Nephron progenitor cell (in vitro differentiated cells): ENCODE results near the gene EP300.

Experiments used
- DNase-seq: peaks from one replicate; pipeline ENCODE4 v3.0.0; 2021
- H3K27ac Mint-ChIP-seq: 2 replicates; pipeline ENCODE4 v1.8.0; 2021; ENCODE audit warnings: mild to moderate bottlenecking, moderate library complexity, mixed read lengths
- H3K27me3 Mint-ChIP-seq: 2 replicates; pipeline ENCODE4 v1.8.0; 2021; ENCODE audit warnings: mild to moderate bottlenecking, low read depth, mixed read lengths; ENCODE audit not compliant: poor library complexity
- H3K36me3 Mint-ChIP-seq: 2 replicates; pipeline ENCODE4 v1.8.0; 2021; ENCODE audit warnings: low read depth, mixed read lengths
- H3K4me1 Mint-ChIP-seq: 2 replicates; pipeline ENCODE4 v1.8.0; 2021; ENCODE audit warnings: mixed read lengths
- H3K4me3 Mint-ChIP-seq: 2 replicates; pipeline ENCODE4 v1.8.0; 2021; ENCODE audit warnings: mild to moderate bottlenecking, moderate library complexity, mixed read lengths
- H3K9me3 Mint-ChIP-seq: 2 replicates; pipeline ENCODE4 v1.8.0; 2021; ENCODE audit warnings: mild to moderate bottlenecking, moderate library complexity, mixed read lengths
- TF ChIP-seq, protein P1 (sequence below): fragments of 200-600 bp; sonication (generic); IDR thresholded peaks from 2 replicates; pipeline ENCODE4 v1.5.0; 2021; ENCODE audit warnings: antibody characterized with exemption

Gene EP300

DNA sequence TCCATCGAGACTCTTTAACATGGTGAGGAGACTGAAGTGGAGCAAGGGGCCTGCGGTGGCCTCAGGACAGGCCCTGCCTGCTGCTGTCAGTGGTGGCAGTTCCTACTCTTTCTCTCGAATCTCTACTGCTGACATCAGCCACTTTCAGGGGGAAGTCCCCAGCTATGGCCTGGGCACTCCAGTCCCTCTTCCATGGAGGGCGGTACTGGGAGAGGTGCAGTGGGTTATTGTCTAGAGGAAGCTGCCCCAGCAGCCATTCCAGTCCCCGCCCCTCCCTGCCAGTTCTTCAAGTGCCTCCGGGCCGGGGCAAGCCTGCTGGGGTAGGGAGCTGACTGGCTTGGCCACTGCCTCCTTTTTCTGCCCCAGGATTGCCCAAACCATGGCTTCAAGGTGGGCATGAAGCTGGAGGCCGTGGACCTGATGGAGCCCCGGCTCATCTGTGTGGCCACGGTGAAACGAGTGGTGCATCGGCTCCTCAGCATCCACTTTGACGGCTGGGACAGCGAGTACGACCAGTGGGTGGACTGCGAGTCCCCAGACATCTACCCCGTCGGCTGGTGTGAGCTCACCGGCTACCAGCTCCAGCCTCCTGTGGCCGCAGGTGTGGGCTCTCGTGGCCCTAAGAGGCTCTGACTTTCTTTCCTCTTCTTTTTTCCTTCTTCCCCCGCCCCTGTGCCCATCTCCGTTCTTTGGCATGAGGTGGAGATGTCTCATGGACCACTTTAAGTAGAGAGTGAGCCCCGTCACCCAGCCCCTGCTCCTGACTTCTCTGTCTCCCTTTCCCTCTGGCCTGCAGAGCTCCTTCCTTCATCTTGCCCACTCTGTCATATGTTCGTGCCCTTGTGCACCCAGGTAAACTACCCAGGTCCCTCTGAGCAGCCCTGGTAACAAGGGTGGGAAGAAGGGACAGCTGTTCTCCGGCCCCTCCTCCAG, 134.6 kb downstream of the EP300 start:
- Mint-ChIP-seq H3K27ac (no peak overlapping the region), H3K36me3 (peaks cover 13% of the 10 kb centered on the region), H3K4me1 (no peaks in the 10 kb centered on the region), H3K9me3 (no peaks in the 10 kb centered on the region), H3K27me3 (no peaks in the 10 kb centered on the region), H3K4me3 (no peak overlapping the region)
- no peak for DNase-seq
- TF ChIP-seq, protein P1, sequence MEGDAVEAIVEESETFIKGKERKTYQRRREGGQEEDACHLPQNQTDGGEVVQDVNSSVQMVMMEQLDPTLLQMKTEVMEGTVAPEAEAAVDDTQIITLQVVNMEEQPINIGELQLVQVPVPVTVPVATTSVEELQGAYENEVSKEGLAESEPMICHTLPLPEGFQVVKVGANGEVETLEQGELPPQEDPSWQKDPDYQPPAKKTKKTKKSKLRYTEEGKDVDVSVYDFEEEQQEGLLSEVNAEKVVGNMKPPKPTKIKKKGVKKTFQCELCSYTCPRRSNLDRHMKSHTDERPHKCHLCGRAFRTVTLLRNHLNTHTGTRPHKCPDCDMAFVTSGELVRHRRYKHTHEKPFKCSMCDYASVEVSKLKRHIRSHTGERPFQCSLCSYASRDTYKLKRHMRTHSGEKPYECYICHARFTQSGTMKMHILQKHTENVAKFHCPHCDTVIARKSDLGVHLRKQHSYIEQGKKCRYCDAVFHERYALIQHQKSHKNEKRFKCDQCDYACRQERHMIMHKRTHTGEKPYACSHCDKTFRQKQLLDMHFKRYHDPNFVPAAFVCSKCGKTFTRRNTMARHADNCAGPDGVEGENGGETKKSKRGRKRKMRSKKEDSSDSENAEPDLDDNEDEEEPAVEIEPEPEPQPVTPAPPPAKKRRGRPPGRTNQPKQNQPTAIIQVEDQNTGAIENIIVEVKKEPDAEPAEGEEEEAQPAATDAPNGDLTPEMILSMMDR, result no peak

DNA sequence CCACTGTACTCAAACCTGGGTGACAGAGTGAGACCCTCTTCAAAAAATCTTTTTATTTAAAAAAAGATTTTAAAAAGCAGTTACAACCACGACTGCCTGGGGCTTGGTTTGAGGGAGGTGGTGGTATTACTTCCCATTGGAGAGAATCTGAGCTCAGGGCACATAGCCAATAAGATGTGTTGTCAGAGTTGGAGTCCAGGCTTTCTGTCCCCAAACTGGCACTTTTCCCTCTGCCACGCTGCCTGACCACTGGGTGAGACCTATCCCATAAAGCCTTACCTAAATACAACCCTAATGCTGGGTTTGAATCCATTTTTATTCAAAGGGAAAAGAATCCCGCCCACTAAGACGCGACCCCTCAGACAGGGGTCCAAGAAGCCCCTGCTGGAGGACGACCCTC, 136.8 kb downstream of the EP300 start:
- H3K36me3 Mint-ChIP-seq, result peaks cover 13% of the 10 kb centered on the region
- TF ChIP-seq, protein P1, result no peak
- no peak for DNase-seq
- no peaks in the 10 kb centered on the region for H3K4me1 Mint-ChIP-seq
- H3K27me3 Mint-ChIP-seq, result peaks cover 3% of the 10 kb centered on the region
- no peaks in the 10 kb centered on the region for H3K9me3 Mint-ChIP-seq
- H3K27ac Mint-ChIP-seq, result no peak overlapping the region
- H3K4me3 Mint-ChIP-seq, result no peak overlapping the region
